Measurements from ENCODE around the gene TTC24.

The TTC24 gene

DNA sequence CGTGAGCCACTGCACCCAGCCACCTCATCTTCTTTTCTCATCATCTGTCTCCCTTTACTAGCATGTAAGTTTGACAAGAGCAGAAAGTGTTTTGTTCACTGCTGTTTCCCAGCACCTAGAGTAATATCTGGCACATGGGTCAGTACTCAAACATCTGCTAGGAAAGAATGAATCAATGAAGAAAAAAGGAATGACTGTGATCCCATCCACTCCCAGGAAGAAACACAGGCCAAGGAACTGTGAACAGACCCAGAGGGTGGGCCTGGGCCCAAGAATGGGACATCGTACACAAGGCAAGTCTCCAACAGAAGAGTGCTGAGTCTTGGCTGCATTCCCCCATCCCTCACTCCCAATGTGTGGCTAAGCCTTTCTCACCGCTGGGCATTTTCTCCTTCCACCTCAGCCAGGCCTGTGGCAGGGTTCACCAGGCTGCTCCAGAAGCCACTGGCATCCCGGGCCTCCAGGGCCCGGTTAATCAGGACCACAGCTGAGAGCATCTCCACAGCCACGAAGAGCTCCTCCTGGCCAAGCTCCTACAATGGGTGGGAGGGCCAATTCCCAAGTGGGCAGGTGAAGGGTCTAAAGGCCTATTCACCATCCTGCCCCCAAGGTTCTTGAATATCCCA is 25.6 kb upstream of the TTC24 start:
- no peak overlapping the region for H3K4me3 ChIP-seq (ENCODE audit: low read length)
- no peak for DNase-seq (ENCODE audit: low read depth)
- TF ChIP-seq CTCF (conservative IDR thresholded peaks at IDR 0.05; ENCODE audit: low read depth, low read length) = no peak

GRCh38 chr1:156554971-156555370 is 24.6 kb upstream of the TTC24 start:
- H3K4me3 ChIP-seq (ENCODE audit: low read length) = no peak overlapping the region
- no peak for DNase-seq (ENCODE audit: low read depth)
- TF ChIP-seq CTCF (conservative IDR thresholded peaks at IDR 0.05; ENCODE audit: low read depth, low read length) = no peak

DNA sequence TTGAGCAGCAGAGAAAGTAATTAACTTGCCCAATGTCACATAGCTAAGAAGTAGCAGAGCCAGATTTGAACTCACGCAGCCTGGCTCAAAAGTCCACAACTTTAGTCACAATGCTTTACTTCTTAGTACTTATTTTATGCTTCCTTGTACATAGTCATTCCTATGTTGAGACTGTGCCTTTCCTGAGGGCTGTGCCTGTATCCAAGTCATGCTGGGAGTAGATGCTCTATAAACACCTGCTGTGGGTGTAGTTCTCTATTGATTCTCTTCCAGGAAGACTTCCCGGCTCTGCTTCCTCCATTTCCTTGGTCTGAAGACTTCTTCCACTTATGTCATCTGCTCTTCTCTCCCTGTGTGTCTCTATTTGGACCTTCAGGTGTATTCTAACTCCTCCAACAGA is 23.8 kb upstream of the TTC24 start:
- H3K4me3 ChIP-seq (ENCODE audit: low read length) = no peak overlapping the region
- no peak for DNase-seq (ENCODE audit: low read depth)
- no peak for TF ChIP-seq CTCF (conservative IDR thresholded peaks at IDR 0.05; ENCODE audit: low read depth, low read length)

- H3K4me3 ChIP-seq (ENCODE audit: low read length) = no peak overlapping the region
- no peak for TF ChIP-seq CTCF (conservative IDR thresholded peaks at IDR 0.05; ENCODE audit: low read depth, low read length)
- no peak for DNase-seq (ENCODE audit: low read depth)
Measured at GRCh38 chr1:156556354-156556753, 23.2 kb upstream of the TTC24 start.

DNA sequence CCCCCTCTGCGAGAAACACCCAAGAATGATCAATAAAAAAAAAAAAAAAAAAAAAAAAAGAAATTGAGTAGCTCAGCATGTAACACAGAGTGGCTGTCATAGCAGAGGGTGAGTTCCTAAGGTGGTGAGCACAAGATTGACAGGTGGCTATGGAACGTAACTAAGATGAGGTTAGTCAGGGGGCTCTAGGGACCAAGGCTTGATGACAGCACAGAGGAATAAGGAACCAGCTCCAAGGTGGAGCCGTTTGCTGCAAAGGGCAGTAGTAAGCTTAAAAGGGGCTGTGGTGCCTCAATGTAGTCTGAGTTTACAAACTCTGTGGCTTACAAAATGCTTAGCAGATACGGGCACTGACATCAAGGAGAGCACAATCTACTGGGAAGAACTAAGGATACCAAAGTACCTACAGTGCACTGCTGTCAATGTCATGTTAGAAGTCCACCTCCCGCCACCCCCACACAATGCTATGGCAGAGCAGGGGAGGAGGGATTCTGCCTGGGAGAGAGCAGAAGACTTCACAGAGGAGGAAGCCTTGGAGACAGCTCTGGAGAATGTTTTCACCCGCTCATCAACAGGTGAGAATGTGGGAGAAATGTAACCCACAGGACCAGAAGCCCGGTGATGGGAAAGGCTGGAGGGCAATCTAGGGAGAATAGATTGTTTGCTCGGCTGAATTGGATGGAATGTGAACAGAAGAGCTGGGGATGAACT is 20.3 kb upstream of the TTC24 start:
- no peak overlapping the region for H3K4me3 ChIP-seq (ENCODE audit: low read length)
- DNase-seq (ENCODE audit: low read depth) = no peak
- TF ChIP-seq CTCF (conservative IDR thresholded peaks at IDR 0.05; ENCODE audit: low read depth, low read length) = no peak

DNA sequence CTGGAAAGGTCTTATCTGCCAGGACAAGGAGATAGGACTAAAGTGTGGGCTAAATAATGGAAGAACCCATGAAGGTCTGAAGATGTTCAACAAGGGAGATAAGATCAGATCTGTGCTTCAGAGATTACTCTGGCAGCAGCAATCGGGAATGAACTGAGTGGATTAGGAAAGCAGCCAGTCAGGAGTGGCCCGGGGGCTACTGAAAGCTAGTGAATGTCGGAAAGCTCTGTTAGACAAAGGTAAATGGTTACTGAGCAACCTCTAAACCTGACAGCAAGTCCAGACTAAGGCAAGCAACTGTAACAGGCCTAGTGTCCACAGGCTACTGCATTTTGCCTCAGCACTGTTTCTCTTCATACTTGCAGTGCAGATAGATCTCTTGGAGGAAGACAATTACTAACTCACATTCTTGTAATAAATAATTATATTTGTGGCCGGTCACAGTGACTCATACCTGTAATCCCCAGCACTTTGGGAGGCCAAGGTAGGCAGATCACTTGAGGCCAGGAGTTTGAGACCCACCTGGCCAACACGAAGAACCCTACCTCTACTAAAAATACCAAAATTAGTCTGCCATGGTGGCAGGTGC is 19.6 kb upstream of the TTC24 start:
- no peak for DNase-seq (ENCODE audit: low read depth)
- no peak overlapping the region for H3K4me3 ChIP-seq (ENCODE audit: low read length)
- TF ChIP-seq CTCF (conservative IDR thresholded peaks at IDR 0.05; ENCODE audit: low read depth, low read length) = no peak
